T-helper 1 cell treated with Interleukin-12 subunit alpha and Interleukin-12 subunit beta and Interleukin-4 antibody, amounts not matched to agents 30 μg/mL and 1 μg/mL, for 36 hours (primary cell): Measurements from ENCODE around the gene SOX15.
A peak's percentile ranks its signal among the peaks of the same experiment; 100 is the strongest.
"Not testable (repeated sequence)": the region's sequence is repeated elsewhere in the genome, so short reads cannot be mapped to it uniquely, and the experiment has no call there.

Source experiments
- H3K27ac Mint-ChIP-seq: one replicate; pipeline ENCODE4 v1.8.0; 2021; ENCODE audit warnings: mild to moderate bottlenecking, mixed read lengths
- H3K27me3 Mint-ChIP-seq: one replicate; pipeline ENCODE4 v1.8.0; 2021; ENCODE audit warnings: low read depth, mixed read lengths
- H3K36me3 Mint-ChIP-seq: one replicate; pipeline ENCODE4 v1.8.0; 2021; ENCODE audit warnings: low read depth, mixed read lengths
- H3K4me1 Mint-ChIP-seq: one replicate; pipeline ENCODE4 v1.8.0; 2021; ENCODE audit warnings: low read depth, mixed read lengths
- H3K4me3 Mint-ChIP-seq: one replicate; pipeline ENCODE4 v1.8.0; 2021; ENCODE audit warnings: mild to moderate bottlenecking, moderate library complexity, mixed read lengths
- H3K9me3 Mint-ChIP-seq: one replicate; pipeline ENCODE4 v1.8.0; 2021; ENCODE audit warnings: mixed read lengths

The SOX15 gene

DNA sequence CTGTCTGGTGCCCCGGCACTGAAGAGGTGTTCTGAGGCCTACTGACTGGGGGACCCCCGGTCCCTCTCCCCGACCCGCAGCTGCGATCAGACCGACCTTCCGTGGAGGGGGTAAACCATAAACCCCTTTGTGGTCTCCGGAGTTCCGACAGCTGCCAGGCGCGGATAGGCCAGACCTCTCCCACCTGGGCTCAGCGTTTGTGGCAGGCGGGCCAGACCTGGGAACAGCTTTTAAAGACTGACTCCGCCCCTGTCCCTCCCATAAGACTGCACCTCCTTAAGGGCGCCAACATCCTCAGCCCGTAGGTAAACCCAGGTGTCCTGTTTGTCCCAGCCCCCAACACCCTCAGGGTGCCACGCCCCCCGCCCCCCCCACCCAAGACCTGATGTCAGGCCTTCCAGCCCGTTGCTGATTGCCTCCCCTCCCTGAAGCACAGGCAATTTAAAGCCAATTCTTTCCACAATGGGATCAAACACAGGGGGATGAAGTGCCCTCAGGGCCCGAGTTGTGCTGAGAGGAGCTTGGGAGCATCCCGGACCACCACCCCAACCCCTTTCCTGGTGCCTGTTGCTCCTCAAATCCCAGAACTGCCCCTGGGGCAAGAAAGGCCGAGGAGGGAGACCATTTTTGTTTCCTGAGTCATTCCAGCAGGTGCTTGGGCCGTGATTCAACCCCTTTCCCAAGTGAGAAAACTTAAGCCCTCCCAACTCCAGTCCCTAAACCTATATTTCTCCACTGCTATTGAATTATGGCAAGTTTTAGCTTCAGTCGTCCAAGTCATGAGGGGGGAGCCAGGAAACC lies at the start of gene SOX15:
Gene SOX15, minus strand, starts transcription at position 204 of the 801 bp plus-strand sequence. CDS start 418 bp downstream, outside the sequence.
- H3K4me1 Mint-ChIP-seq = peaks cover 8% of the 10 kb centered on the region
- peaks cover 38% of the 10 kb centered on the region for H3K36me3 Mint-ChIP-seq
- no peaks in the 10 kb centered on the region for H3K9me3 Mint-ChIP-seq
- no peak within 1 kb of the TSS for H3K4me3 Mint-ChIP-seq
- H3K27me3 Mint-ChIP-seq = no peaks in the 10 kb centered on the region
- H3K27ac Mint-ChIP-seq = no peak within 1 kb of the TSS

- Mint-ChIP-seq H3K9me3 (no peaks in the 10 kb centered on the region), H3K36me3 (no peaks in the 10 kb centered on the region), H3K27ac (no peak overlapping the region), H3K4me1 (peaks cover 4% of the 10 kb centered on the region), H3K4me3 (no peak overlapping the region), H3K27me3 (peaks cover 13% of the 10 kb centered on the region)
Observed at GRCh38 chr17:7636163-7636562, 46.3 kb upstream of the SOX15 start.

DNA sequence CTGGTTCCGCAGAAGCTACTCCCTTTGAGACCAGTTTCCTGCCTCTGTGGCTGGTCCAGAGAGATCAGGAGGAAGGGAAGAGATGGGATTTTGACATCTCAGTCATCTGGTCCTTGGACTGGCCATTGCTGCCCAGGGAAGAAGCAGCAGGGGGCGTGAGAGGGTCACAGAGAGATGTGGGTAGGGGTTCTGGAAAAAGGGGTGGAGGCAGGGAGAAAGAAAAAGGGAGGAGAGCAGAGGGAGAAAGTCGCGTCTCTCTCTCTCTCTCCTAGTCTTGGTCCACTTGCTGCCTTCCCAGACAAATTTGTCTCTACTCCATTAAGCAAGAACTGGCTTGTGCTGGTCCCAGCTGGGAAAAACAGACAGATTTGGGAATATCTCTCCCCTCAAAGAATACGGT lies 44.5 kb upstream of the SOX15 start:
- H3K9me3 Mint-ChIP-seq = no peaks in the 10 kb centered on the region
- H3K36me3 Mint-ChIP-seq = no peaks in the 10 kb centered on the region
- H3K4me1 Mint-ChIP-seq = peaks cover 4% of the 10 kb centered on the region
- peaks cover 8% of the 10 kb centered on the region for H3K27me3 Mint-ChIP-seq
- H3K4me3 Mint-ChIP-seq = no peak overlapping the region
- H3K27ac Mint-ChIP-seq = no peak overlapping the region

DNA sequence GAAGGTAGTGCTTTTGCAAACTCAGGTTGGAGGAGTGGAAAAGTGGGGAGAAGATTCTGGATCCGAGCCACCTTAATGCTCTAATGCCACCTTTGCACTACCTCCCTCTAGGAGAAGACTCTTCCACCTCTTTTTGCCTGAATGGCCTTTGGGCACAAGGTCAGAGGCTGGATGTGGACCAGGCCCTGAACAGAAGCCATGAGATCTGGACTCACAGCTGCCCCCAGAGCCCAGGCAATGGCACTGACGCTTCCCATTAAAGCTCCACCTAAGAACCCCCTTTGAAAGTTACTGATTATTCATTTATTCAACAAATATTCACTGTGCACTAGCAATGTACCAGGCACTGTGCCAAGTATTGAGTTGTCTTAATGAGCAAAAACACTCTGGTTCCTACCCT lies 43.2 kb upstream of the SOX15 start:
- Mint-ChIP-seq H3K4me1 (peaks cover 4% of the 10 kb centered on the region), H3K4me3 (no peak overlapping the region), H3K9me3 (no peaks in the 10 kb centered on the region), H3K27ac (no peak overlapping the region), H3K36me3 (no peaks in the 10 kb centered on the region), H3K27me3 (no peaks in the 10 kb centered on the region)

GRCh38 chr17:7632492-7632894 lies 42.6 kb upstream of the SOX15 start:
- no peak overlapping the region for H3K4me3 Mint-ChIP-seq
- H3K27me3 Mint-ChIP-seq = no peaks in the 10 kb centered on the region

GRCh38 chr17:7631398-7632380 lies 41.8 kb upstream of the SOX15 start:
- Mint-ChIP-seq H3K27ac (no peak overlapping the region), H3K9me3 (no peaks in the 10 kb centered on the region), H3K27me3 (no peaks in the 10 kb centered on the region), H3K4me1 (peaks cover 8% of the 10 kb centered on the region), H3K36me3 (no peaks in the 10 kb centered on the region), H3K4me3 (no peak overlapping the region)

More at GRCh38 chr17:7632492-7632894, 42.6 kb upstream of the SOX15 start:
- Mint-ChIP-seq H3K4me1 (peaks cover 4% of the 10 kb centered on the region), H3K27ac (no peak overlapping the region), H3K36me3 (no peaks in the 10 kb centered on the region), H3K9me3 (no peaks in the 10 kb centered on the region)

GRCh38 chr17:7629939-7630571 lies 40.2 kb upstream of the SOX15 start, which contains the start of gene SHBG:
SHBG (plus strand) TSS chr17:7630135; CDS start chr17:7630173, 38 bp downstream.
- Mint-ChIP-seq H3K9me3 (no peaks in the 10 kb centered on the region), H3K27ac (no peak within 1 kb of the TSS), H3K36me3 (peaks cover 2% of the 10 kb centered on the region), H3K27me3 (no peaks in the 10 kb centered on the region), H3K4me1 (peaks cover 9% of the 10 kb centered on the region), H3K4me3 (no peak within 1 kb of the TSS)

DNA sequence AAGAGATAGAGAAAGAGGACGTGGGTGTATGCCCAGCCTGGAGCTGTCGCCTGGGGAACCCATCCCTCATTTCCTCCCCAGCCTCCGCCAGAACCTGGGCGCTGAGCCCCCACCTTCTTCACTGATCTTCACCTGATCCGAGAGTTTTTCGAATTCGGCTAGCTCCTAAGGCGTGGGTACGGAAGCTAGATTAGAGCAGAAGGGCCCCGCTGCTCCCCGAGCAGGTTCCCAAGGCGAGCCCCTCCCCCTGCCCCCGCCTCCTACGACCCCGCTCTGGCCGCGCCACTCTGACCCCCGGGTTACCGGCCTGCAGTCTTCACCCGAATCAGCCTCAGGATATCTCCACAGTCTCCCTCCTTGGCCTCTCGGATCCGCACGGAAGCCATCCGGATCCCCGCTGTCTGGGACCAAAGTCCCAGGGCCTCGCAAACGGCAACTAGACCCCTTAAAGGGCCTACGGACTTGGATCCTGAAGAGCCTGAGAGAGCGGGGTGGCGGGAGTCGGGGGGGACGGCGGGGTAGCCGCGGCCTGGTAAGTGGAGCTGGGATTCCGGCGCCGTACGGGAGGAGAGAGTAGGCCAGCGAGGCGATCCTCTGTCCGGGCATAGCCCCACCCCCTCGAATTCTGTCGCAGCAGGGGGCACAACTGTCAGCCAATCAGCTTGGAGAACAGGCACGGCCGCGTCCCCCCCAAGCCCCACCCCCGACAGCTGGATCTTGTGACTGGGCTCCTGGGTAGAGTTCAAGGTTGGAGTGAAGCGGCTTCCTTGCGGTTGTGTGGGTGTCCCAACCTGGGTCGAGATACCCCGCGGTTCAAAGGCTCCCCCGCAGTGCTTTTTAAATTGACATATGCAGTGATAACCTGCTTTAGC lies 37.6 kb upstream of the SOX15 start, which contains the start of gene SAT2:
Gene SAT2, minus strand, starts transcription at position 572 of the 872 bp plus-strand sequence. Its CDS starts 186 bp downstream, at position 386.
- H3K27ac Mint-ChIP-seq = peak within 1 kb of the TSS; percentile 72
- no peaks in the 10 kb centered on the region for H3K27me3 Mint-ChIP-seq
- H3K4me1 Mint-ChIP-seq = peaks cover 8% of the 10 kb centered on the region
- H3K9me3 Mint-ChIP-seq = no peaks in the 10 kb centered on the region
- peaks cover 2% of the 10 kb centered on the region for H3K36me3 Mint-ChIP-seq
- peak within 1 kb of the TSS; percentile 95 for H3K4me3 Mint-ChIP-seq

DNA sequence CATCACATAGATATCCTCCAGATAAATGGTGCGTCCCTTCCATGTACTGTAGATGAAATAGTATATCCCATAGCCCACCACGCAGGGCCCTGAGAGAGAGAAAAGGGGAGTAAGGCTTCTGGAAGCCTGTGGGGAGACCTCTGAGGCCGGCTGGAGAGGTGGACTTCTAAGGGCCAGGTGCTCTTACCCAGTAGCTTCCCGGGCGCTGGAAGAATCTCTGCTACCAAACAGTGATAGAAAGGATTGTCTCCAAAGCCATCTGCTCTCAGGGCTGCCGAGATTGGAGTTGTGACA lies 37.0 kb upstream of the SOX15 start:
- H3K4me1 Mint-ChIP-seq = peaks cover 5% of the 10 kb centered on the region
- H3K27me3 Mint-ChIP-seq = no peaks in the 10 kb centered on the region
- H3K9me3 Mint-ChIP-seq = no peaks in the 10 kb centered on the region
- H3K4me3 Mint-ChIP-seq = peak overlapping the region; percentile 95
- H3K36me3 Mint-ChIP-seq = peaks cover 2% of the 10 kb centered on the region
- H3K27ac Mint-ChIP-seq = no peak overlapping the region

DNA sequence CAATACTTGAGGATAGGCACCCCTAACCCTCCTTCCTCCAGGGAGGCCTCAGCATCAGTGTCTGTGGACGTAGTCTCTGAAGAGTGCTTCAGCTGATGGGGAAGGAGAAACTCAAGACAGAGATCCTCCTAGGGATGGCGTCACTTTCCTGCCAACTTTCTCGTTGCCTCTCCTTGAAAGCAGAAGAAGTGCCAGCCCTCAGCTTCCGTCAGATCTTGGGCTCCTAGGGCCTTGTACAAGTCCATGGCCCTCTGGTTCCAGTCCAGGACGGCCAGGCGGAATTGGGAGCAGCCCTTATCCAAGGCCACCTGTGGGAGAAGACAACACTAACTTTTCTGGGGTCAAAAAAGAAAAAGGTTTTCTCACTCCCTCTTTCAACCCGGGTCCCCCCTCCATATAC lies 36.4 kb upstream of the SOX15 start:
- Mint-ChIP-seq H3K27ac (no peak overlapping the region), H3K4me3 (peak overlapping the region; percentile 95), H3K27me3 (no peaks in the 10 kb centered on the region), H3K9me3 (no peaks in the 10 kb centered on the region), H3K4me1 (peaks cover 5% of the 10 kb centered on the region), H3K36me3 (peaks cover 2% of the 10 kb centered on the region)

GRCh38 chr17:7625749-7626148 lies 35.9 kb upstream of the SOX15 start:
- H3K27ac Mint-ChIP-seq, H3K4me1 Mint-ChIP-seq, H3K9me3 Mint-ChIP-seq, H3K4me3 Mint-ChIP-seq, H3K27me3 Mint-ChIP-seq, H3K36me3 Mint-ChIP-seq: not testable (repeated sequence)

DNA sequence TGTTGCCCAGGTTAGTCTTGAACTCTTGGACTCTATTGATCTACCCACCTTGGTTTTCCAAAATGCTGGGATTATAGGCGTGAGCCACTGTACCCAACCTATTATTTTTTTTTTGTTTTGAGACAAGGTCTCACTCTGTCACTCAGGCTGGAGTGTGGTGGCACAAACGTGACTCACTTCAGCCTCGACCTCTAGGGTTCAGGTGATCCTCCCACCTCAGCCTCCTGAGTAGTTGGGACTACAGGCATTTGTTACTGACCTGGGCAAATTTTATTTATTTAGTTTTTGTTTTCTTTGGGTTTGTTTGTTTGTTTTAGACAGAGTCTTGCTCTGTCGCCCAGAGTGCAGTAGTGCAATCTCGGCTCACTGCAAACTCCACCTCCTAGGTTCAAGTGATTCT lies 33.8 kb upstream of the SOX15 start:
- Mint-ChIP-seq H3K27ac (no peak overlapping the region), H3K4me3 (no peak overlapping the region), H3K27me3 (no peaks in the 10 kb centered on the region), H3K9me3 (no peaks in the 10 kb centered on the region), H3K36me3 (peaks cover 2% of the 10 kb centered on the region), H3K4me1 (peaks cover 7% of the 10 kb centered on the region)

- no peaks in the 10 kb centered on the region for H3K27me3 Mint-ChIP-seq
Observed at GRCh38 chr17:7620835-7621234, 30.9 kb upstream of the SOX15 start.

GRCh38 chr17:7618608-7619007 lies 28.7 kb upstream of the SOX15 start:
- Mint-ChIP-seq H3K27me3 (no peaks in the 10 kb centered on the region), H3K27ac (no peak overlapping the region), H3K4me1 (peaks cover 10% of the 10 kb centered on the region), H3K9me3 (no peaks in the 10 kb centered on the region), H3K36me3 (no peaks in the 10 kb centered on the region), H3K4me3 (no peak overlapping the region)

More at GRCh38 chr17:7620835-7621234, 30.9 kb upstream of the SOX15 start:
- Mint-ChIP-seq H3K4me1 (peaks cover 3% of the 10 kb centered on the region), H3K27ac (no peak overlapping the region), H3K36me3 (no peaks in the 10 kb centered on the region), H3K9me3 (no peaks in the 10 kb centered on the region), H3K4me3 (no peak overlapping the region)
